H1 (cell line): Measurements from ENCODE around the gene GSE1. TPM values are rescaled to one million over a fixed set of nuclear protein-coding genes. Genes with fewer than 3 reads are reported as not detected.

Source experiments
- CTCF ChIA-PET: fragments of 300-600 bp; sonication (Branson Sonifier 250); formaldehyde crosslinking; loops from one replicate; lab custom pipeline; 2021; ENCODE audit not compliant: partially characterized antibody; lab: Charles Lee
- POLR2A ChIA-PET: fragments of 300-600 bp; sonication (Branson Sonifier 250); formaldehyde crosslinking; loops from one replicate; lab custom pipeline; 2021; ENCODE audit warnings: inconsistent platforms; ENCODE audit not compliant: partially characterized antibody; lab: Charles Lee
- DNase-seq, 2 experiments: peaks; one replicate each; pipeline versions ENCODE4 v3.0.0 to v3.0.0-alpha.2; 2010 to 2022; ENCODE audit warnings: low spot score in 2 of 2, low read depth in 1 of 2, mixed read lengths in 1 of 2
- FAIRE-seq: peaks from 2 replicates; lab custom pipeline; 2011; peaks lifted over from hg19 to GRCh38; lab: Jason Lieb, UNC
- H2AFZ ChIP-seq: 2 replicates; pipeline ENCODE4 v1.8.1; 2012; ENCODE audit warnings: low read length, inconsistent platforms
- H2AK5ac ChIP-seq: 2 replicates; pipeline ENCODE4 v1.6.1; 2013; ENCODE audit warnings: low read depth, low read length
- H2BK120ac ChIP-seq: replicated peaks from 2 replicates; pipeline ENCODE3; 2013; ENCODE audit warnings: low read depth, low read length, inconsistent platforms
- H2BK12ac ChIP-seq: 2 replicates; pipeline ENCODE4 v1.6.1; 2013; ENCODE audit warnings: low read depth, low read length
- H2BK15ac ChIP-seq: 2 replicates; pipeline ENCODE4 v1.6.1; 2013; ENCODE audit warnings: low read length
- H2BK20ac ChIP-seq: 2 replicates; pipeline ENCODE4 v1.6.1; 2013; ENCODE audit warnings: low read length
- H2BK5ac ChIP-seq: 2 replicates; pipeline ENCODE4 v1.6.1; 2013; ENCODE audit warnings: low read depth, low read length
- H3K14ac ChIP-seq: 2 replicates; pipeline ENCODE4 v1.6.1; 2013; ENCODE audit warnings: inconsistent platforms; ENCODE audit not compliant: insufficient read length
- H3K18ac ChIP-seq: 2 replicates; pipeline ENCODE4 v1.6.1; 2013; ENCODE audit warnings: low read length; ENCODE audit errors: extremely low read depth
- H3K23ac ChIP-seq: 2 replicates; pipeline ENCODE4 v1.6.1; 2013; ENCODE audit warnings: inconsistent platforms; ENCODE audit not compliant: insufficient read length
- H3K23me2 ChIP-seq: 2 replicates; pipeline ENCODE4 v1.6.1; 2013; ENCODE audit warnings: low read depth, low read length
- H3K27ac ChIP-seq: 2 replicates; pipeline ENCODE4 v1.6.1; 2011; ENCODE audit warnings: low read depth, low read length, inconsistent platforms
- H3K27me3 ChIP-seq, 4 experiments: replicated peaks in 1 of 4; 1 replicate in 1 of 4; 2 replicates in 3 of 4; pipeline versions ENCODE4 v1.6.1 to v1.8.1; 2011 to 2013; ENCODE audit warnings: low read length in 3 of 4, mild to moderate bottlenecking in 3 of 4, inconsistent platforms in 2 of 4, mixed read lengths in 2 of 4, moderate library complexity in 1 of 4; ENCODE audit not compliant: control insufficient read depth in 3 of 4, insufficient read depth in 3 of 4; ENCODE audit errors: extremely low read depth in 1 of 4
- H3K36me3 ChIP-seq, 4 experiments: 2 replicates each; pipeline versions ENCODE4 v1.6.1 to v1.8.1; 2011 to 2013; ENCODE audit warnings: mild to moderate bottlenecking in 4 of 4, low read length in 3 of 4, moderate library complexity in 2 of 4, control low read depth in 1 of 4, inconsistent platforms in 1 of 4; ENCODE audit not compliant: insufficient read depth in 4 of 4, control insufficient read depth in 2 of 4
- H3K4ac ChIP-seq: replicated peaks from 2 replicates; pipeline ENCODE3; 2013; ENCODE audit warnings: low read length, low read depth, mixed read lengths, inconsistent platforms; ENCODE audit not compliant: insufficient read length
- H3K4me1 ChIP-seq, 4 experiments: replicated peaks in 1 of 4; 1 replicate in 1 of 4; 2 replicates in 3 of 4; pipeline versions ENCODE4 v1.6.1 to v1.8.1; 2011 to 2013; ENCODE audit warnings: low read length in 3 of 4, inconsistent platforms in 2 of 4, mixed read lengths in 1 of 4; ENCODE audit not compliant: insufficient read depth in 4 of 4, control insufficient read depth in 3 of 4
- H3K4me2 ChIP-seq, 2 experiments: 2 replicates each; pipeline versions ENCODE4 v1.6.1 to v1.8.1; 2011 to 2013; ENCODE audit warnings: low read depth in 2 of 2, low read length in 2 of 2, control low read depth in 1 of 2, inconsistent platforms in 1 of 2, mild to moderate bottlenecking in 1 of 2; ENCODE audit not compliant: insufficient read depth in 1 of 2
- H3K4me3 ChIP-seq, 4 experiments: fragments of 200-600, 300-600 bp in 1 of 4; sonication (generic), shearing (Covaris generic), sonication (Bioruptor Twin) in 1 of 4; 2 replicates each; pipeline versions ENCODE4 v1.5.1 to v1.8.1; 2011 to 2016; ENCODE audit warnings: low read length in 4 of 4, low read depth in 3 of 4, control low read depth in 2 of 4, inconsistent platforms in 2 of 4, mild to moderate bottlenecking in 2 of 4, mixed read lengths in 1 of 4, moderate library complexity in 1 of 4; ENCODE audit not compliant: insufficient read depth in 2 of 4; ENCODE audit errors: extremely low read depth in 1 of 4
- H3K56ac ChIP-seq: replicated peaks from 2 replicates; pipeline ENCODE3; 2013; ENCODE audit warnings: low read depth, mild to moderate bottlenecking, mixed read lengths, low read length, inconsistent platforms; ENCODE audit not compliant: insufficient read length
- H3K79me1 ChIP-seq: 2 replicates; pipeline ENCODE4 v1.6.1; 2013; ENCODE audit warnings: low read depth, low read length, control low read depth
- H3K79me2 ChIP-seq, 2 experiments: 2 replicates each; pipeline versions ENCODE4 v1.6.1 to v1.8.1; 2012 to 2013; ENCODE audit warnings: low read length in 2 of 2, mild to moderate bottlenecking in 2 of 2, inconsistent platforms in 1 of 2; ENCODE audit not compliant: insufficient read depth in 2 of 2, control insufficient read depth in 1 of 2
- H3K9ac ChIP-seq, 4 experiments: replicated peaks in 1 of 4; 1 replicate in 1 of 4; 2 replicates in 3 of 4; pipeline versions ENCODE4 v1.6.1 to v1.8.1; 2011 to 2013; ENCODE audit warnings: low read depth in 3 of 4, low read length in 3 of 4, control low read depth in 2 of 4, mild to moderate bottlenecking in 2 of 4, moderate library complexity in 2 of 4, inconsistent platforms in 1 of 4; ENCODE audit errors: extremely low read depth in 1 of 4
- H3K9me3 ChIP-seq, 2 experiments: 2 replicates each; pipeline versions ENCODE4 v1.6.1 to v1.8.1; 2012 to 2013; ENCODE audit warnings: mild to moderate bottlenecking in 2 of 2, moderate library complexity in 2 of 2, control low read depth in 1 of 2, inconsistent platforms in 1 of 2, low read depth in 1 of 2, low read length in 1 of 2, mixed read lengths in 1 of 2; ENCODE audit not compliant: insufficient read depth in 2 of 2
- H4K20me1 ChIP-seq, 2 experiments: replicated peaks in 1 of 2; 2 replicates each; pipeline versions ENCODE3 to v1.8.1; 2011 to 2013; ENCODE audit warnings: inconsistent platforms in 2 of 2, low read length in 2 of 2, mild to moderate bottlenecking in 1 of 2; ENCODE audit not compliant: insufficient read depth in 2 of 2, control insufficient read depth in 1 of 2
- H4K5ac ChIP-seq: 2 replicates; pipeline ENCODE4 v1.6.1; 2013; ENCODE audit warnings: low read length, low read depth, mixed read lengths, inconsistent platforms; ENCODE audit not compliant: insufficient read length
- H4K8ac ChIP-seq: 2 replicates; pipeline ENCODE4 v1.8.0; 2013; ENCODE audit warnings: mild to moderate bottlenecking, moderate library complexity, low read length, inconsistent platforms; ENCODE audit not compliant: insufficient read depth; ENCODE audit errors: extremely low read depth
- H4K91ac ChIP-seq: replicated peaks from 2 replicates; pipeline ENCODE3; 2013; ENCODE audit warnings: low read length, mixed read lengths, inconsistent platforms; ENCODE audit not compliant: insufficient read length
- BRCA1 ChIP-seq: IDR thresholded peaks from 2 replicates; pipeline ENCODE4 v1.6.1; 2012; ENCODE audit warnings: low read depth, low read length, improper control_type of control experiment
- CEBPB ChIP-seq: IDR thresholded peaks from 2 replicates; pipeline ENCODE4 v1.6.1; 2012; ENCODE audit warnings: low read depth, low read length
- CHD2 ChIP-seq: IDR thresholded peaks from 2 replicates; pipeline ENCODE4 v1.6.1; 2012; ENCODE audit warnings: low read length, improper control_type of control experiment
- EZH2 ChIP-seq: fragments of 200-600 bp; sonication (generic); IDR thresholded peaks from 2 replicates; pipeline ENCODE4 v1.7.1; 2012; ENCODE audit warnings: low read depth, mild to moderate bottlenecking, moderate library complexity, low read length, inconsistent platforms; ENCODE audit not compliant: severe bottlenecking
- KDM1A ChIP-seq: fragments of 200-600, 300-600 bp; sonication (generic); IDR thresholded peaks from 2 replicates; pipeline ENCODE4 v1.7.1; 2016; ENCODE audit warnings: mild to moderate bottlenecking, low read length, borderline replicate concordance
- NANOG ChIP-seq: IDR thresholded peaks from 2 replicates; pipeline ENCODE4 v1.6.1; 2011; ENCODE audit warnings: low read length, low read depth, mild to moderate bottlenecking, inconsistent platforms; ENCODE audit not compliant: insufficient read depth, poor library complexity, severe bottlenecking
- NRF1 ChIP-seq: IDR thresholded peaks from 2 replicates; pipeline ENCODE4 v1.6.1; 2011; ENCODE audit warnings: mild to moderate bottlenecking, low read depth, low read length, improper control_type of control experiment
- TAF7 ChIP-seq: optimal IDR thresholded peaks from 2 replicates; pipeline ENCODE3; 2011; ENCODE audit warnings: low read depth, mild to moderate bottlenecking, inconsistent platforms, low read length, moderate library complexity, borderline replicate concordance
- TCF12 ChIP-seq: IDR thresholded peaks from 2 replicates; pipeline ENCODE4 v1.6.1; 2011; ENCODE audit warnings: low read depth, mild to moderate bottlenecking, low read length
- WGBS, 2 experiments: shearing (Covaris generic) in 1 of 2; methylation state at CpG; one replicate each; pipeline versions ENCODE4 v1.1.6 to v1.1.7; 2013 to 2015; ENCODE audit warnings: low lambda C conversion rate in 2 of 2, mixed read lengths in 2 of 2, inconsistent platforms in 1 of 2, low coverage in 1 of 2, missing lambda C conversion rate in 1 of 2; ENCODE audit not compliant: insufficient replicate concordance in 2 of 2, insufficient coverage in 1 of 2, insufficient read length in 1 of 2; ENCODE audit errors: extremely low coverage in 1 of 2, missing lambda C conversion rate in 1 of 2; 5-methylcytosine and 5-hydroxymethylcytosine counted together
- polyA plus RNA-seq, 7 experiments: library from polyadenylated mRNA; depleted of rRNA in 3 of 7; stranded (reverse) in 5 of 7; unstranded in 2 of 7; fragments of >200 nt in 5 of 7; fragments of 200-250 nt in 2 of 7; gene quantifications; 1 replicate in 5 of 7; 2 replicates in 1 of 7; 4 replicates in 1 of 7; pipeline versions ENCODE4 v1.2.1 to v1.2.3, GENCODE V29; 2011 to 2013; ENCODE audit warnings: missing spikeins in 2 of 7, mixed read lengths in 2 of 7
- total RNA-seq: library from RNA; stranded (reverse); fragmentation: NEBNext Ultra II Directional; extraction: Animal tissue kit (Norgen Biotek cat#: 25700); gene quantifications from 2 replicates; pipeline ENCODE4 v1.2.1, GENCODE V29; 2021

The GSE1 gene
- total and polyA plus RNA-seq, 2 of the 8 experiments (the other 6 are each of a cell fraction or from before 2014, with no cell fraction given), result 26.0 to 65.6 TPM

GRCh38 chr16:85686912-85687591 is 73.9 kb downstream of the GSE1 start:
- whole genome bisulfite sequencing, 2 experiments, result 83% methylated on average over 11 of the region's 15 CpGs; no CpG with 5 or more reads in 1 of the 2 experiments
- no peak overlapping the region for H3K14ac ChIP-seq
- no peak overlapping the region for H3K23ac ChIP-seq
- no peak overlapping the region for H4K91ac ChIP-seq
- peaks cover 7% of the 10 kb centered on the region for H3K79me1 ChIP-seq
- H3K4me2 ChIP-seq, result peak overlapping the region; percentile 65 to 66; a peak in 2 of 4 replicates
- H3K4ac ChIP-seq, result no peak overlapping the region
- no peak overlapping the region for H2BK12ac ChIP-seq
- H2BK120ac ChIP-seq, result no peak overlapping the region
- H2BK5ac ChIP-seq, result no peak overlapping the region
- no peaks in the 10 kb centered on the region for H3K27me3 ChIP-seq
- no peak overlapping the region for H3K18ac ChIP-seq
- H3K4me1 ChIP-seq, result peaks cover 0 to 5% (median 0%) of the 10 kb centered on the region in 4 experiments; a peak in 1 of 7 replicates
- ChIA-PET CTCF (interaction anchor here (1.1 to 37.0 kb wide), 3 partner anchors 9 to 31 kb away, joined by 4 to 620 read pairs (median 248); no protein-coding TSS in a partner anchor), POLR2A (interaction anchor here (9.5 kb wide), 1 partner anchor 12 kb away, joined by 77 read pairs; no protein-coding TSS in a partner anchor)
- no peak overlapping the region for H4K5ac ChIP-seq
- H4K20me1 ChIP-seq, result peaks cover 0 to 11% of the 10 kb centered on the region in 2 experiments
- no peak overlapping the region for H4K8ac ChIP-seq
- DNase-seq (no peak), FAIRE-seq (no peak)
- H3K4me3 ChIP-seq, result peak overlapping the region in 2 of 4 experiments; percentile 7 to 90; a peak in 2 of 8 replicates
- H2BK20ac ChIP-seq, result no peak overlapping the region
- H3K56ac ChIP-seq, result no peak overlapping the region
- H3K9me3 ChIP-seq, result no peaks in the 10 kb centered on the region
- H2AFZ ChIP-seq, result no peak overlapping the region
- peaks cover 0 to 39% of the 10 kb centered on the region in 2 experiments; a peak in 2 of 4 replicates for H3K79me2 ChIP-seq
- H3K27ac ChIP-seq, result no peak overlapping the region
- no peaks in the 10 kb centered on the region; the same call in 1 of the 2 replicates for H3K23me2 ChIP-seq
- H2BK15ac ChIP-seq, result no peak overlapping the region
- H3K36me3 ChIP-seq, result peaks cover 0 to 7% (median 0%) of the 10 kb centered on the region in 4 experiments; a peak in 4 of 8 replicates
- no peak overlapping the region for H2AK5ac ChIP-seq
- no peak for TF ChIP-seq KDM1A
- TF ChIP-seq TCF12, result no peak
- no peak for TF ChIP-seq BRCA1
- no peak for TF ChIP-seq CEBPB
- TF ChIP-seq TAF7, result no peak
- no peak for TF ChIP-seq EZH2
- no peak for TF ChIP-seq NRF1
- no peak for TF ChIP-seq NANOG
- TF ChIP-seq CHD2, result no peak
- TF ChIP-seq, all 59 proteins: peak for 0
- H3K9ac ChIP-seq, result no peak overlapping the region
